ENCODE data around the gene LPIN1.

Gene LPIN1

GRCh38 chr2:11762031-11762430 is 15.6 kb downstream of the LPIN1 start:
- DNase-seq (ENCODE audit: low read depth in 3 of 3) = no peak

- DNase-seq (ENCODE audit: low read depth in 3 of 3) = no peak
Observed at GRCh38 chr2:11762799-11763461, 16.5 kb downstream of the LPIN1 start.

DNA sequence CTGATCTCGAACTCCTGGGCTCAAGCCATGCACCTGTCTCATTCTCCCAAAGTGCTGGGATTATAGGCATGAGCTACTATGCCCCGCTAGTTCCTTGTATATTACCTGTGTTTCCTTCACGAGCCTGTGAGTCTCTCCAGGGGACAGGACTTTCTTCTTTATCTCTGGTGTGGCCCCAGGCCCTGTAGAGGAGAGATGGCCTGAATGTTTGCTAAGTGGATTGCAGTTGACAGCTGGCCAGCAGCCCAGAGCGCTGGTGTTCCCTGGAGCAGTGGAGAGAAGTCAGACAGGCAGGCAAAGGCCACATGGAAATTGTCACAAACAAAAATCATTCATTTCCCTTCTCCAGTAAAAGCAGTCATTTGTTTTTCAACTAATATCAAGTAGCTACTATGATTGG is 17.9 kb downstream of the LPIN1 start:
- DNase-seq (ENCODE audit: low read depth in 3 of 3) = no peak

DNA sequence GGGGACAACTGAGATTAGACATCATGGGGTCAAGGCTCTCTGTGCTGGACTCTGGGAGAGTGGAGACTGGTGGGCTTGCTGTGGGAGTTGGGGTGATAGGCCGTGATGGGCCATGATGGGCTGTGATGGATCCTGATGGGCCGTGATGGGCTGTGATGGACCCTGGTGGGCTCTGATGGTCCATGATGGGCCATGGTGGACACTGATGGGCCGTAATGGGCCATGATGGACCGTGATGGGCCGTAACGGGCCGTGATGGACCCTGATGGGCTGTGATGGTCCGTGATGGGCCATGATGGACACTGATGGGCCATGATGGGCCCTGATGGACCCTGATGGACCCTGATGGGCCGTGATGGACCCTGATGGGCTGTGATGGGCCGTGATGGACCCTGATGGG is 18.5 kb downstream of the LPIN1 start:
- no peak for DNase-seq (ENCODE audit: low read depth in 3 of 3)

DNA sequence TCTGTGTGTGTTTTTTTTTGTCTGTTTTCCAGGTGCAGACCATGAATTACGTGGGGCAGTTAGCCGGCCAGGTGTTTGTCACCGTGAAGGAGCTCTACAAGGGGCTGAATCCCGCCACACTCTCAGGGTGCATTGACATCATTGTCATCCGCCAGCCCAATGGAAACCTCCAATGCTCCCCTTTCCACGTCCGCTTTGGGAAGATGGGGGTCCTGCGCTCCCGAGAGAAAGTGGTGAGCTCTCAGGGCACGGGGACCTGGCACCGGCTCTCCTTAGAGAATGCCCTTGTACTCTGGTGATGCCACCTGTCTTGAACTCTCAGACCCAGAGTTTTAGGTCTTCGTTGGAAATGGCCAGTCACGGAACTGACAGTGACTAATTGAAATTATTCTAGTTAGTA is 19.1 kb downstream of the LPIN1 start:
- DNase-seq (ENCODE audit: low read depth in 3 of 3) = no peak

DNA sequence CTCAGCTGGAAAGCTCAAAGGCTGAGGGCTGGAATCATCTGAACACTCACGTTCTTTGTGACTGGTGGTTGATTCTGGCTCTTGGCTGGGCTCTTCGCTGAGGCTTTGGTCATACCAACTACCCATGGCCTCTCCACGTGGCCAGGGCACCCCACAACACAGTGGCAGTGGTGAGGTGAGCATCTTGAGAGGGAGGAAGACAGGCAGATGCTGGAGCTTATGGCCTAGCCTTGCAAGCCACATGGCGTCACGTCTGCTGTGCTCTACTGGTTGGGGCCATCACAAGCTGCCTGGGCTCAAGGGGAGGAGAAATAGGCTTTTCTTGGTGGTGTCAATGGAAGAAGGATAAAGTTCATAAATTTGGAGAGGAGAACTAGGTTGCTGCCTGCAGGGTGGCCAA is 19.6 kb downstream of the LPIN1 start:
- DNase-seq (ENCODE audit: low read depth in 3 of 3) = no peak

DNA sequence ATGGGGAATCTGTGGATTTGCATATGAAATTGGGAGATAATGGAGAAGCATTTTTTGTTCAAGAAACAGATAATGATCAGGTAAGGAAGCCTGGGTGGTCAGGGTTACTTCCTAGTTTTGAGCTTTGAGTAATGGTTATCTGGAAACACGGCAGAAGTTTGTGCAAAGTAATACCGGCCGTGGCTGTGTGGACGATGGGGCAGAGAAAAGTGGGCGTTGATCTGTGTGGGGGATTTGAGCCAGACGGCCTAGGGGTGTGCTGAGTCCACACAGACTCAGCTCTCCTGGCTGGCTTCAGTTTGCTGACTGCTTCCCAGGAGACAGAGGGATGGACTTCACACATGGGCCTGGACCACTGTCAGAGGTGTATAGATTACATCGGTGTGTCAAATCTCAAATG is 21.3 kb downstream of the LPIN1 start:
- DNase-seq (ENCODE audit: low read depth in 3 of 3) = no peak

GRCh38 chr2:11768946-11769345 is 22.5 kb downstream of the LPIN1 start:
- no peak for DNase-seq (ENCODE audit: low read depth in 3 of 3)

DNA sequence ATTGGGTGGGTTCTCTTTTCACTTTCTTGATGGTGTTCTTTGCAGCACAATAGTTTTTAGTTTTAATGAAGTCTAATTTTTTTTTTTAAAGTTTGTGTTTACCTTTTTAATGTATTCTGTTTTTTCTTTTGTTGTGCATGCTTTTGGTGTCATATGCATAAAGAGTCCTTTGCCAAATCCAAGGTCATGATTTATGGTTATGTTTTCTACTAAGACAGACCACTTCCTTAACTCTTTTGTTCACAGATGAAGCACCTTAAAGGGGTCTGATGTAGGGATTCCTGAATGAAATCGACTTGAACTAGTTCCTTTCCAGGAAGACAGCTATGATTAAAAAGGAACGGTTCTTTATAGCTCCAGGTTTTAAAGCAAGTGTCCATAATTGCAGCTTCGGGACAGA is 23.1 kb downstream of the LPIN1 start:
- no peak for DNase-seq (ENCODE audit: low read depth in 3 of 3)

GRCh38 chr2:11770531-11771188 is 24.2 kb downstream of the LPIN1 start:
- DNase-seq (ENCODE audit: low read depth in 3 of 3) = no peak

DNA sequence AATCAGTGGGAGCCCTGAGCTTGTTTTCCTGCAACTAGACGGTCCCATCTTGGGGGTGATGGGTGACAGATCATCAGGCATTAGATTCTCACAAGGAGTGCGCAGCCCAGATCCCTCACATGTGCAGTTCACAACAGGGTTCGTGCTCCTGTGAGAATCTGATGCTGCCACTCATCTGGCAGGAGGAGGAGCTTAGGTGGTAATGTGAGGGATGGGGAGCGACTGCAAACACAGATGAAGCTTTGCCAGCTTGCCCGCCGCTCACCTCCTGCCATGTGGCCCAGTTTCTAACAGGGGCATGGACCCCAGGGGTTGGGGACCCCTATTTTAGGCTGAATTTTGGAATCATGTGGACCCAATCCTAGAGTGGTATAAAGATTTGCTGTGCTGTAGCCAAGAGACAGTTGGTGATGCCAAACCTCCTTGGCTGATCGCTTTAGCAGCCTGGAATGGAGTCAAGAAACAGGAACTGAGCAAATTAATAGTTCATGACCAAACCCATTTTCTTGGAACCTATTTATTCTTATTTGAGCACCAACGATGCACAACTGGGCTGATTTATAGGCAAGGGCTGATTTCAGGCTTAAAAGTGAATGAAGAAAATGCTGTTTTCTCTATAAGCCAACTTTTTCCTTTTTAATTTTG is 25.7 kb downstream of the LPIN1 start:
- DNase-seq (ENCODE audit: low read depth in 3 of 3) = no peak

GRCh38 chr2:11773111-11773510 is 26.7 kb downstream of the LPIN1 start:
- no peak for DNase-seq (ENCODE audit: low read depth in 3 of 3)

DNA sequence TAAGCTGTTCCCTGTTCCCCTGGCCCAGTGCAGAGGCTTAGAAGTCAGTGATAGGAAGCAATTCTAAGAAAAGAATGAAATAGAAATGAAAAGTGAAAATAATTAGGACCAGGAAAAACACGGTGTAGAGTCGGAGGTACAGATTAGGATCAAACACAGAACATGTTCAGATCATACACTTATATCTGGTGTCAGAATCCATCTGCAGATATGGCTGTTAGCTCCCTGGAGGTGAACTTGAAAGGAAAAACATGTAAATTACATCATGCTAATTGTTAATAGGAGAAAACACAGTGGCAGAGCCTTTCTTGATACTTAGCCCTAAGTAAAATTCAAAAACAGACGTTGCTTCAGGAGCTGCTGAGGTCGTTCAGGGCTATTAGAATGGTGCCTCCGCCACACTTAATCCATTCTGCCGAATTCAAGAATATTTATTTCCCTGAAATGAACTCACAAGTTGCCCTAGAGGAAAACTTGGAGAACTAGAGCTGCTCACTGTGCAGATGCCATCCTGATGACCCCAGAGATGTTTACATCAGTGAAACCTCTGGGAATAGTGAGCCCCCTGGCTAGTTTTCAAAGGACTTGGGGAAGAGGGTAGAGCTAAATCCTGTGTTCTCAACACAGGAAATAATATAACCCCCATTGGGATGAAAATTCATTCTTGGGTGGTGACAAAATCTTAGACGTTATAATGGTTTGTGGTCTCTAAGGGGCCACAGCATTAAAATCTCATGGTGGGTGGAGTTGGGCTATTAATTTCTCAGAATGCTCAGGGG is 27.5 kb downstream of the LPIN1 start:
- DNase-seq (ENCODE audit: low read depth in 3 of 3) = no peak

GRCh38 chr2:11774600-11774999 is 28.2 kb downstream of the LPIN1 start:
- DNase-seq (ENCODE audit: low read depth in 3 of 3) = no peak

GRCh38 chr2:11775384-11775783 is 29.0 kb downstream of the LPIN1 start:
- DNase-seq (ENCODE audit: low read depth in 3 of 3) = no peak

- DNase-seq (ENCODE audit: low read depth in 3 of 3) = no peak
Observed at GRCh38 chr2:11777066-11777782, 30.8 kb downstream of the LPIN1 start.

GRCh38 chr2:11777886-11778415 is 31.5 kb downstream of the LPIN1 start:
- no peak for DNase-seq (ENCODE audit: low read depth in 3 of 3)

DNA sequence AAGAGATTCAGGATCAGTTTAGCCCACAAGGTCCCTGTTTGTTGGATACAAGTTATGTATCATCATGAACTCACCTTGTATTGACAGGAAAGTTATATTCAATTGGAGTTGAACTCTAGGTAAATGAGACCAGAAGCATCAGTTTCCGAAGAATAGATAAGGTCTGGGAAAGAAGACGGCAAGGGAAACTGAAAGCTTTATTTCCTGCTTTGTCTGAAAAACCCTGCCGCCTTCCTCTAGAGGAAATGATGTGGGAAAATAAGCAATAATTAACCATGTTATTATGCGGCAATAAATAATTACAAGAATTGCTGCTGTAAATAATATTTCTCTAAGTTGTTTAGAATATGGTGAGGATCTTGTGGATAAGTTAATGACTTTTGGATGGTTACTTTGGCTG is 32.0 kb downstream of the LPIN1 start:
- no peak for DNase-seq (ENCODE audit: low read depth in 3 of 3)

DNA sequence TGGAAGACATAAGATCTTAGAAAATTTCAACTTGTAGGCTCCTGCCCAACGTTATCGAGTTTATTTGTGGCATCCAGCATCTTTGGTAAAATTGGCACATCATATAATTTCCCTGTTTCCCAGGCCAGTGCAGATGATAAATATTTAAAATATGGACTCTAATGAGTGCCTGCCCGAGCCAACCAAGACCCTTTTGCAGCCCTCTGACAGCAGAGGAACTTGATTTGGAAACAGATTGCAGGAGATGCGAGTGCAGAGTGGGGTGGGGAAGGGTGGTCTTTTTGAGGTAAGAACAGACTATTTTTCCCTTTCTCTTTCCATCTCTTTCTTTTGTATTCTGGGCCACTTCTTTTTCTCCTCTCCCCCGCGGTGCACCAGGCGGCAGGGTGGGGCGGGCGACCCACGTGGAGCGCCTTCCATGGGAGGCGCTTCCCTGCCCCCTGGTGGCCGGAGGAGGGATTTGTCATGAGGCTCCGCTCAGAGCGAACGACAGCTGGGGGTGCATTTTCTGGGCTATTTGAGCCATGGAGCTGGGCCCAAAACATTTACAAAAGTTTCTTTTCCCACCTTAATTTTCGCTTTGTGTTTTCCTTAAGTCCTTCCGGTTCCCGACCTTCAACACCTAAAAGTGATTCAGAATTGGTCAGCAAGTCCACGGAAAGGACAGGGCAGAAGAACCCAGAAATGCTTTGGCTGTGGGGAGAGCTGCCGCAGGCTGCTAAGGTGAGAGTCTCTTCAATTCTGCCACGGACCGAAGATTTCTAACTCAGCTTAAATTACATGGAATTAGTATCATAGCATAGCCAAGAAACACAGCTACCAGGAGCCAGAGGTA is 32.7 kb downstream of the LPIN1 start:
- peak; percentile 79 to 87 (median 87) for DNase-seq (ENCODE audit: low read depth in 3 of 3)

- DNase-seq (ENCODE audit: low read depth in 3 of 3) = no peak
Observed at GRCh38 chr2:11781602-11782001, 35.2 kb downstream of the LPIN1 start.

- DNase-seq (ENCODE audit: low read depth in 3 of 3) = no peak
Observed at GRCh38 chr2:11784280-11784679, 37.8 kb downstream of the LPIN1 start.

Data from stimulated activated CD4-positive, alpha-beta T cell treated with anti-CD3 and anti-CD28 coated beads, TNF-alpha, amount 100 ng/mL, for 24 hours (primary cell).